Peyer's patch (tissue), 4 donors: ENCODE results near the gene SLC25A28.

Experiments
- POLR2A ChIP-seq, 2 donors: fragments of 450-650 bp; IDR thresholded peaks; one replicate each; pipeline ENCODE4 v1.5.1; 2017; ENCODE audit warnings: antibody characterized with exemption in 2 of 2, mild to moderate bottlenecking in 2 of 2, moderate library complexity in 2 of 2
- TF ChIP-seq, protein P1 (sequence below), 6 experiments: fragments of 450-650 bp in 4 of 6; fragments of 200-600 bp in 2 of 6; sonication (generic) in 1 of 6; IDR thresholded peaks; one replicate each; pipeline ENCODE4 v1.5.1; 2017 to 2019; ENCODE audit warnings: antibody characterized with exemption in 6 of 6, mild to moderate bottlenecking in 3 of 6, moderate library complexity in 1 of 6

- TF ChIP-seq, protein P1, sequence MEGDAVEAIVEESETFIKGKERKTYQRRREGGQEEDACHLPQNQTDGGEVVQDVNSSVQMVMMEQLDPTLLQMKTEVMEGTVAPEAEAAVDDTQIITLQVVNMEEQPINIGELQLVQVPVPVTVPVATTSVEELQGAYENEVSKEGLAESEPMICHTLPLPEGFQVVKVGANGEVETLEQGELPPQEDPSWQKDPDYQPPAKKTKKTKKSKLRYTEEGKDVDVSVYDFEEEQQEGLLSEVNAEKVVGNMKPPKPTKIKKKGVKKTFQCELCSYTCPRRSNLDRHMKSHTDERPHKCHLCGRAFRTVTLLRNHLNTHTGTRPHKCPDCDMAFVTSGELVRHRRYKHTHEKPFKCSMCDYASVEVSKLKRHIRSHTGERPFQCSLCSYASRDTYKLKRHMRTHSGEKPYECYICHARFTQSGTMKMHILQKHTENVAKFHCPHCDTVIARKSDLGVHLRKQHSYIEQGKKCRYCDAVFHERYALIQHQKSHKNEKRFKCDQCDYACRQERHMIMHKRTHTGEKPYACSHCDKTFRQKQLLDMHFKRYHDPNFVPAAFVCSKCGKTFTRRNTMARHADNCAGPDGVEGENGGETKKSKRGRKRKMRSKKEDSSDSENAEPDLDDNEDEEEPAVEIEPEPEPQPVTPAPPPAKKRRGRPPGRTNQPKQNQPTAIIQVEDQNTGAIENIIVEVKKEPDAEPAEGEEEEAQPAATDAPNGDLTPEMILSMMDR (IDR thresholded peaks at IDR 0.05) = no peak
- TF ChIP-seq POLR2A (IDR thresholded peaks at IDR 0.05) = no peak
Observed at GRCh38 chr10:99605351-99605750, 14.9 kb downstream of the SLC25A28 start.
